Germinal center (tissue), 1 donor: ENCODE data around the gene COX18.

Experiments used
- DNase-seq: peaks from one replicate; pipeline ENCODE4 v3.0.0; 2012; ENCODE audit warnings: mixed read lengths, low spot score

The COX18 gene, protein sequence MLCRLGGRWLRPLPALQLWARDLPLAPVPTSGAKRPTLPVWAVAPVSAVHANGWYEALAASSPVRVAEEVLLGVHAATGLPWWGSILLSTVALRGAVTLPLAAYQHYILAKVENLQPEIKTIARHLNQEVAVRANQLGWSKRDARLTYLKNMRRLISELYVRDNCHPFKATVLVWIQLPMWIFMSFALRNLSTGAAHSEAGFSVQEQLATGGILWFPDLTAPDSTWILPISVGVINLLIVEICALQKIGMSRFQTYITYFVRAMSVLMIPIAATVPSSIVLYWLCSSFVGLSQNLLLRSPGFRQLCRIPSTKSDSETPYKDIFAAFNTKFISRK

DNA sequence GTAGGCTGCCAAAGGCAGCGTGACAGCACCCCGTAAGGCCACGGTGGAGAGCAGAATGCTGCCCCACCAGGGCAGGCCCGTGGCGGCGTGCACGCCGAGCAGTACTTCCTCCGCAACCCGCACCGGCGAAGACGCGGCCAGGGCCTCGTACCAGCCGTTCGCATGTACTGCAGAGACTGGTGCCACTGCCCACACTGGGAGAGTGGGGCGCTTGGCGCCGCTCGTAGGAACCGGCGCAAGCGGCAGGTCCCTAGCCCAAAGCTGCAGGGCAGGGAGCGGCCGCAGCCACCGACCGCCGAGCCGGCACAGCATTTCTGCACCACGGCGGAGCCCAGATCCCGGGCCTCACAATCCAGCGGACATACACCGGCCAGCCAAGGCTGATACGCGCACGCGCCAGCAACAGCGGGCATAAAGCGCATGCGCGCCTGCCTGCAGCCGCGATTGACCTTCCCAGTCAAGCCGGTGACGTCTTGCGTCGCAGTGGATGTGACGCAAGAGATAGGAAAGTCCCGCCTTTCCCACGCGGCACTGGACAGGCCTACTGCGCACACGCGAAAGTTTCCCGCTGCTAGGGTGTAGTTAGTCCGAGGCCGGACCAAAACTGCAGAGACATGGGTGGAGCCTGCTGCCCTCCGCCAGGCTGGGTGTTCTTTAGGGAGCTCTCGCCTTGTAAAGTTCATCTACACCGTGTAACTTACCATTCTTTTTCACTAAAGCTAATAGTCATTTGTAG lies at the start of gene COX18:
Gene COX18 (minus strand): TSS at position 379 of the 736 bp plus-strand sequence. CDS start 67 bp downstream, at position 312.
- DNase-seq = peak; percentile 94

DNA sequence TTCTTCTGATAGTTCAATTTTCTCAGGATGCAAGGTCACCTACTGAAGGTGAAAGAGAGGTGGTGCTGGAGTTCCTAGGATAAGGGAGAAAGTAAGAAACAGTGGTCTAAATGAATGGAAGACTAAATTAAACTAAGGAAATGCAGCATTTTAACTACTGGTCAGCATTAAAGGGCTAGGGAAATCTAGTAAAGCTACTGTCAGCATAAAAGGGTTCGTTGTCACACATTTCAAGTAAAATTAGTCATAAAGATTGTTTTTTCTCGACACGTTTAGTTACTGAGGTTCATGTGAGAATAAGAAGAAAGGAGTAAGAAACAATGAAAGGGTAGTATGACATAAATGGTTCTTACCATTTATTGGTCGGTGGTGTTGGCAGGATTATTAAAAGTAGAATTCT lies 40.0 kb upstream of the COX18 start:
- DNase-seq = no peak

DNA sequence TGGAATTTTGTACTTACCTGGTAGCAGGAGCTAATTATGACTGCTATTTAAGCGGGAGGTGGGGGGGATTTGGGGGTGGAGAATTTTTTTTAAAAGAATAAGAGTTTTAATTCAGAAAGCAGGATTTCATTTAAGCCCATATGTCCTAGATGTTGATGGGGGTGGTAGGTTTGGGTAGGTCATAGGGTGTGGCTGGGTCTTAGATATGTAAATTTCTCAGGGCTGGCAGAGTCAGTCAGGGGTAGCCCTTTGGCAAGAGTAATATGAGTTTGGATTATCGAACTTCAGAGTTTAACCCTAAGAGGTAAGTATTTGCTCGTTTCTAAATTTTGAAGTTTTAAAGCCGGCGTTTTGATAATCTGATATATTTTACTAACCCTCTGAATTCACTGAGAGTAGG lies 35.2 kb upstream of the COX18 start:
- DNase-seq = no peak

DNA sequence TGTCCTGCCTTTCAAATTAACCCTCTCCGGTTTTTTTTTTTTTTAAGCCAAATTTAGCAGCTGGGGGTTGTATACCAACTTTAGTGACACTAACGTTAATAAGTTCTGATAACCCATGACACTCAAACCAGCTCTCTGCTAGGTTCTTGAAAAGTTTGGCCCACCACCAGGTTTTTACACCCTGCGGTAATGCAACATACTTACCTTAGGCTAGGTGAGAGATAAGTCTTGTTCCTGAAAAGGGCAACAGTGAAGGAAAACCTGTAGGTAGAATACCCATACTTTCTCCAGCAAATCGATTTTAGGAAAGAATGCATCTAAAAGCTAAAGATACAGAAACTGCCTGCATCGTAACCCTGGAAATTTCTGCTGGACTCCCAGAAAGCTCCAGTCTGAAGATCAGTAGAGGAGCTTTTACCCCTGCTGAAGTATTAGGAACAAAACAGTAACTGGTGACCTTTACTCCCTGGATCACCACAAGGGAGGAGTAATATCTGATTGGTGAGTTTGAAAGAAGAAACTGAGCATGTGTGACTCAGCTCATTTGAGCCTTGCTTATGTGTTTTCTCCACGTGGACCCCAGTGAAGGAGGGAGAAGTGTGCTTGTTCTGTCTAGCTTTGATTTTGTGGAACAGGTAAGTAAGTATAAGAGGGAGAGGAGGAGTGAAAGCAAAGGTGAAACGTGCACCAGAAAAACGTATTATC lies 34.4 kb upstream of the COX18 start:
- no peak for DNase-seq

DNA sequence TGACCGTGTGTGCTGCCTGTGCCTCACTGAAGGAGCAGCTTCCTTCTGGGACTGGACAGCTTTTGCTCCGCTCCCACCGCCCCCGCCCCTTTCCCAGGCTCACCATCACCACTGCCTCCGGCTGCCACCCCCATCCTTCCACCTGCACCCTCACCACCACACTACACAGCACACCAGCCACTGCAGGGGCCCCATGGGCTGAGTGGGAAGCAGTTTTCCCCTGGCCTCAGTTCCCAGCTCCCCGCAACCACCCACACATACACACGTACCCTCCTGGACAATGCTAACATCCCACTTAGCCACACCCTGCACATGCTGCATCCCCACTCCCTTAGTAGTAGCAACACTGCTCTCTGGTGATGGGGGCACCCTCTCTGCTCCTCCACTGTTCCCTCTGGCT lies 29.6 kb upstream of the COX18 start:
- no peak for DNase-seq

DNA sequence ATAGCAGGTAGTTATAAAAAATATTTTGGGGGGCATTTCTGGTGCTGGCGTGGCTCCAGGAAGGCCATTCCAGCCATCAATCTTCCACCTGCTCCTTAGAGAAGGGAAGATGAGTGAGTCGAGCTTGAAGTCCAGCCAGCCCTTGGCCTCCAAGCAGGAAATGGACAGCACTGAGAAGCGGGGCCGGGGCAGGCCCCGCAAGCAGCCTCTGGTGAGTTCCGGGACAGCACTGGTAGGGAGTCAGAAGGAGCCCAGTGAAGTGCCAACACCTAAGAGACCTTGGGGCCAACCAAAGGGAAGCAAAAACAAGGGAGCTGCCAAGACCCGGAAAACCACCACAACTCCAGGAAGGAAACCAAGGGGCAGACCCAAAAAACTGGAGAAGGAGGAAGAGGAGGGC lies 29.2 kb upstream of the COX18 start:
- no peak for DNase-seq

DNA sequence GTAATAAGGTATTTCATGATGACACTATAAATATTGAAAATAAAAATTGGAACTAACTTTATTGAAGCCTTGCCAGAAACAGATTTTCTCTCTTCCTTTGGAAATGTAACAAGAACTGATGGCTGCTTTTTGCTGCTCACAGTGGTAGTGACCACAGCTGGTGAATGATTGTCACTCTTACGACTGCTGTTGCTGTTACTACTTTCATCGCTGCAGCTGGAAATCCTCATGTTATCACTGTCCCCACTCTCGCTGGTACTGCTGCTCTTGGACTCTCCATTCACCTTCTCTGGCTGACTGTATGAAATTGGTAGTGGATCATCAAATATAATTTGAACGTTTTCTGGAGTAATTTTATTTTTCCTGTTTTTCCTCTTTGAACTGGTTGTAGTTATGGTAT lies 28.5 kb upstream of the COX18 start:
- DNase-seq = no peak

DNA sequence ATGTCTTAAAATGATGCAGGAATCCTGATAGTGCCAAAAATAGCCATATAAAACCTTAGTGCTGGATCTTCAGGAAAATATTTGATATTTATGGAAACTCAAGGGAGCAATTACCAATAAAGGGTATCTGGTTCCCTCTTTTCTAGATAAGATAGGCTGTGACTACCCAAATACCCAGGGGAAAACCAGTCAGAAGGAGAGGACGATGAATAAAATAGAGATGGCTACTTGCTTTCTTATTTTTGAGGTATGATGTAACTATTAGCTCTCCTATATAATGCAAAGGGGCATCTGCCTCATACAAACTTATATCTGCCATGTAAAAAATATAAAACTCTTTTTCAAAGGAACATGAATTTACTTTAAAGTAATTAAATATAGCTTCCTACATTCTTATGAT lies 23.4 kb upstream of the COX18 start:
- DNase-seq = no peak

DNA sequence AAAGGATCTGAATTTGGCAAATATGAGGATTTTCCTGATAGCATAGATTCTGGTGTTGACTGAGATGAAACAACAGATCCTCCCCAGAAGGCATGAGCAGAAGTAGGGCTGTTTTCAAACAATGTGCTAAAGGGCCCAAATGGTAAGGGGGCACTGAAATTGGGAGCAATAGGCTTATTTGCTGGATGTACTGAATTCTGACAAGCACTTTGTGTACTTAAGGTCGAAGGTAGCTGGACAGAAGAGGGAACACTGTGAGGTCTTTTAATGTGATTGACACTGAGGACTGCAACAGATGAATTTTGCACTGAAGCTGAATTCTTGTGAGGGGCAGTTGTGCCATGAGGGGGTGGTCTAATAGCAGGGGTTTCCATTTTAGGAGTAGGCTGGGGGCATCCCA lies 21.2 kb upstream of the COX18 start:
- no peak for DNase-seq

DNA sequence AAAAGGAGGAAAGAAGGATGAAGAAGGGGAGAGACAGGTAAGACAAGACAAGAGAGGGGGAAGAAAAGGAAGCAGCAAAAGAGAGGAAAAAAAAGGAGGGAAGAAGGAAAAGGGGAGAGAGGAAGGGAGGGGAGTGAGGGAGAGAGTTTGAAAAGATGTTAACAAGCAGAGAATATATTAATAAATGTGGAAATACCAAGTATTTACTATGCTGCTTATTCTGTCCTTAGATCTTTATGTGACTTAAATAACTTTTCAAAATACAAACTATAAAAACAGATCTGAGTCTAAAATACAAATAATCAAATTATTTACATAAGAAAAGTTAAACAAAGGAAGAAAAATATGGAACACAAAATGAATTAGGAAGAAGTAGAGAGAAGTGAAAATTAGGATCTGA lies 18.4 kb upstream of the COX18 start:
- no peak for DNase-seq

DNA sequence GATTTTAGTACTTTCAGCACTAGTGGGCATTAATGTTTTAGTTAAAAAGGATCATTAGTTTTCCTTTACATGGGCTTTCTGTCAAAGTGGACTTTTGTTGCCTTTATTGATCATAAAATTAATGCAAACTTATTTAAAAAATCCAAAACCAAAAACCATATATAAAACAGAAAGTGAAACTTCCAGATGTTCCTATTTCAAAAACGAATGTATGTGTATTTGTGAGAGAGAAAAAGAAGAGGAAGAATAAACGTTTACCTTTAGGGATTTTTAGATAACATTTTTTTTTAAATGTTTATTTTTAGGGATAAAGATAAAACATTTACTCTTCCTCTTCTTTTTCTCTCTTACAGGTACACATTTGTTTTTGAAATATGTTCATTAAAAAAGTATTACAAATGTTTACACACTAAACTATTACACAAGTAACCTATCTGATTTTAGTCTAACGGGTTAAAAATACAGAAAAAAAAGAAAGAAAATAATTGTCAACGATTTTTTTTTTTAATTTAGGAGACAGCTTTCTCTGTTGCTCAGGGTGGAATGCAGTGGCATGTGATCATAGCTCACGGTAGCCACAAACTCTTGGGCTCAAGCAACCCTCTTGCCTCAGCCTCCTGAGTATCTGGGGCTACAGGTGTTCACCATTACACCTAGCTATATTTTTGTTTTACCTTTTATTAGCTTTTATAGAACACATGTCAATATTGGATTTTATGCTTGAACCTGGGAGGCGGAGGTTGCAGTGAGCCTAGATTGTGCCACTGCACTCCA lies 16.8 kb upstream of the COX18 start:
- no peak for DNase-seq

DNA sequence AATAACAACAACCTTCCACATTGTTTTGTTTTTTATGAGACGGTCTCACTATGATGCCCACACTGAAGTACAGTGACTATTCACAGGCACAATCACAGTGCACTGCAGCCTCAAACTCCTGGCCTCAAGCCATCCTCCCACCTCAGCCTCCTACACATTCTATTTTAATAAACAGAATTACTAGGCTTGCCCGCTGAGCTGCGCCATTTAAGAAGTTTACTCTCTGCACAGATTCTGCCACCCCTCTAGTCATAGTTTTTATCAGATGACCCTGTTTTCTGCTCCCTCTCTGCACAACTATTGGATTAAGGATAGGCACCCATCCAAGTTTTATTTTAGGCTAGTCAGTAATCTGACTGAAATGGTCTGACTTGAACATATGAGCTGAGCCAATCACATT lies 11.3 kb upstream of the COX18 start:
- DNase-seq = no peak

DNA sequence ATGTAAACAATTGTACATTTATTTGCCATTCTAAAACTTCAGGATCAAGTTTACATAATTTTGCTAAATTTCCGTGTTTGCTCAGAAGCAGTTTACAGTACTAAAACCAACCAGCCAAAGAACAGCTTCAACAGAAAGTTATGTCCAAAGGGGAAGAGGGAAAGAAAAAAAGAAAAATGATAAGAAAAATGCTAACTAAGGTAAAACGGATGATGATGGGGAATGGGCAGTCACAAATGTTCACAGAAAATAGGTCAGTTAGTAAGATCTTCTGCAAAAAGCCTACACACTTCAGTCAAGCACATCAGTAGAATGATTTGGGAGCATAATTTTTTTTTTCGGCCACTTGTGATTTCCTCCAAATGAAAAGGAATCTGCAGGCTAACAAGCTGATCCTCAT lies 6.3 kb upstream of the COX18 start:
- no peak for DNase-seq

DNA sequence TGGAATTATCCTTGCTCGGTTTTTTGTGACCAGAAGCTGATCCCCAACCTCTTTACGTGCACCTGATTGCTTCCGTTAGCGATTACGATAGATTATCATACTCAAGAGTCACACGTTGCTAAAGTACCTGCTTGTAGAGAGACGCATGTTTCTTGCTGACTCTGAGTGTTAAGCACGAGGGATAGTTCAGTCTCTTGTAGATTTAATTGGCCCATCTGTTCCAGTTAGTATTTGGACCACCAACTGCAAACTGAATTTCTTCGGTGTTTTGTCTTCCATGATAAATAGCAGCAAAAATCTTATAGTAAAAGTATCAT lies 516 bp upstream of the COX18 start:
- no peak for DNase-seq

DNA sequence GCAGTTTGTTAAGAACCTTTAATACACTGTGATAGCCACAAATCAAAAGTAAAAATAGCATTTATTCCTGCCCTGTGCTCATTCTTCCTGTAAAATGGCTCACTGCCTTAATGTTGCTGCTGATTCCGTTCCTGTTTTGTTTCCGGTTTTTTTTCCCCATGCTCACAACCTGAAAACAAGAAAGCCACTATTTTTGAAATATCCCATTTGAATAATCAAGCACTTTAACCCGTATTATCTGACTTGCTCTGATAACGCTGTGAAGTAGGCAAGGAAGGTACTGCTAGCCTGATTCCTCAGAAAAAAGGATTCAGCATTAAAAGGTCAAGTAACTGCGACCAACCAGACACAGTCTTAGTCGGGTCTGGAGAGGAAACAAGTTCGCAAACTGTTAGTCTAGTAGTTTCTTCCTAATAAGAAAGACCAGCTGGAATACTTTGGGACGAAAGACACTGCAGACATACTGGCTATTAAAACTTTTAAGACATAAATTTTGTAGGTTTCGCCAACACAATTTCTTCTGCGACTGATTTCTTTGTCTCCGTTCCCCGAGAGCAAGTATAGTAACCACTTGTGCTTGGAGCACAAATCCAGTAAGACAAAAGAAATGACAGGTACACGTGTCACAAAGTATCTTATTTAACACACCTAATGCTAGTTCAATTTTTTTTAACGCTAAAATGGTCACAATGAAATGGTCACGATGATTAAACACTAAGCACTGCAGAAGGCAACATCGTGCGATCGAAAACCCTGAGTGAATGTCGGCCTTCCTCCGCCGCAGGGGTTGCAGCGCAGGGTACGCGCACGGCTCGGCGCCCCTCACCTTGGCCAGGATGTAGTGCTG lies 802 bp downstream of the COX18 start:
- DNase-seq = peak; percentile 15

DNA sequence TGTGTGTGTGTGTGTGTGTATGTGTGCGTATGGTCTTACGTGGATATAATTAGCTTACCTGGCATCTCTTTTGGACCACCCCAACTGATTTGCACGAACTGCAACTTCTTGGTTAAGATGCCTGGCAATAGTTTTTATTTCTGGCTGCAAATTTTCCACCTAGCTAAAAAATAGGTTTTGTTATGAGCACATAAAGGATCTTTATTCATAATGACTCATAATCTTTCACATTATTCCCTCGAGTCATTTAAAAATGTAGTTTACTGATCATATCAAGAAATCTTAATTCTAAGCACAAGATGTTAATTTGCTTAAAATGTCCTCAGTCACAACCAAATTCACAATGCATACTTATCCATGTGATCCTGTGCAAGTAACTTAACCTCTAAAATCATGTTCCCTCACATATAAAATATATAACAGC lies 1.5 kb downstream of the COX18 start:
- DNase-seq = no peak

DNA sequence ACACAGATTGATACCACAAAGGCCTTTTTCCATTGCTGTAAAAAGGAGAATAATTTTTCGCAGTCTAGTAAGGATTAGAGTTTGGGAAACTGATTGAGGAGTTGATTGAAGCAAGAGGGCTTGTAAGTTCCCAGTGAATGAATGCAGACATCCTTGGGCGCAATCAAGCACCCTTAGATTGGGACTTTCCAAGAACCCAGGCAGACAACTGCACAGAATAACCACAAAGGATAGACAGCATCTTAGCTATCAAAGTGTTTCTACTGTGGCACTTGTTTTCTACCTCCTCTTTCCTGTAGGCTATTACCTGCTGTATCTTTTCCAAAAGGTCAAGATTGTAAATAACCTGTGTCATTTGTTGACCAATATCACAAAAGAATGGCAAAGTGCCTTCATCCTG lies 2.6 kb downstream of the COX18 start:
- no peak for DNase-seq

DNA sequence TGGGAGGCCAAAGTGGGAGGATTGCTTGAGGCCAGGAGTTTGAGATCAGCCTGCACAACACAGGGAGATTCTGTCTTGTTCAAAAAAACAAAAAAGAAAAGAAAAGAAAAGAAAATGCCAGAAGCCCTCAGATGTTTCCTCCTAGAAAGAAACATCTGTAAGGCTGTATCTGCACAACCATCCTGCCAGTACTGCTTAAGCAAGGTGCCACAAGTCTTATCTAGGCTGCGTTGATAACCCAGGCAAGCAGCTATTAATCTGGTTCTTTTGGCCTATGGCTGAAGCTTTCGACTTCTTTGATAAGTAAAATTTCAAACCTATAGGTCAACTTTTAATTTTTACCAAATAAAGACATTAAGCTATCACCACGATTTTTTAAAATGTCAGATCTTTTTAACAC lies 3.1 kb downstream of the COX18 start:
- DNase-seq = no peak

DNA sequence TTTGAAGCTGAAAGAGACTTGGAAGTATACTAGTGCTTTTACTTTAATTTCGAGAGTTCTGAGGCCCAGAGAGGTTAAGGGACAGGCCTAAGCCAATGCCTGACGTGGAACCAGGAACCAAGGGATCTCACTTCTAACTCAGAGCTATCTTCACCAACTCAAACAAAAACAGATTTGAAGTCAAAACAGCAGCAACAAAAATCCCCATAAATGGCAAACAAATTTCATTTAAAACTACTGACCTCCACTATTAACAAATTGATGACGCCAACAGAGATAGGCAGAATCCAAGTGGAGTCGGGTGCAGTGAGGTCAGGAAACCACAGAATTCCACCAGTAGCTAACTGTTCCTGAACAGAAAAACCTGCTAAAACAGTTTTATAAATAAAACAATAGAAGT lies 5.0 kb downstream of the COX18 start:
- no peak for DNase-seq

DNA sequence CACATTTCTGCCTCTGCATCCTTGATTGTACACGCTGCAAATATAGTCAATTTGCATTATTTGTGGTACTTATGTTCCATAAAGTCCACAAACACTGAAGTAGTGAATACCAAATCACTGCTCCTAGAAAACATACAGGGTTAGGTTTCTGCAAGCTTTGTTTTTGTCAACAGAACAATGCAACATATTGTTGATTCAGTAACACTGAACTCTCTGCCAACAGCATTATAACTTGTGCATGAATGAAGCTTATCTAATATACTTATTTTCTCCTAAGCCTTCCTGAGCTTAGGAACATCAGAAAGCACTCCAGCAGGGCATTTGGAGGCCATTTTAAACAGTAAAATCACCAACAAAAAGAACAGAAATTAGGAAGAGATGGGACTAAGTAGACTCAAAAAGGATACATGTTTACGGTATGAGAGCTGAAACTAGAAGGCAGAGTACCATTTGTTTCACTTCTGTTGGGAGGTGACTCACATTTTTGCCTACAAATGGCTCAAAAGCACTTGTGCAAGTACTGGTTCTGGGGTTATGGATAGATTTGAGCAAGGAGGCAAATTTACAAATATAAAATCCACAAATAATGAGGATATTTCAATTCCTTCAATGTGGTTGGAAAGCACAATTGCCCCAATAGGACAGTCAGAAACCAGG lies 14.1 kb downstream of the COX18 start:
- DNase-seq = no peak

DNA sequence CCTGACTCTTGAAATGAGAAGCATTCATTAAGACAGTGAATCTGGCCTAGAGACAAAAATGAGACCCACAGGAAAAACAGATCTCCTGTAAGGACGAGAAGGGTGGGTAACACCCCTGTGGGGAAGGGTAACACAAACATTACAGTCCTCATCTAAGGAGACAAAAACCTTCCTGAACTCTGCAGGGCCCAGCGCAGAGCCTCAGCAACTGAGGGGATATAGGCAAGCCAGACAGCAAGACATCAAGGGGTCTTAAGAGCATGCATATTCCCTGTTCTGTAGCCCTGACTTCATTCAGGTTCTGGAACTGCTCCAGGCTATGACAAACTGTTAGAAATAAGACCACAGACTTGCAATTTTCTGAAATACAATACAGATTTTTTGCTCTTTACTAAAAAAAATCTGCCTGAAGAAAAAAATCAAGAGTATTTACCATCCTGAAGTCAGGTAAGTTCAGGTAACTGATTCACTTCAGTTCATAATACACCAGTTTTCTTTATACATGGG lies 15.5 kb downstream of the COX18 start:
- DNase-seq = no peak
